ENCODE results near the gene DDX49.

DNA sequence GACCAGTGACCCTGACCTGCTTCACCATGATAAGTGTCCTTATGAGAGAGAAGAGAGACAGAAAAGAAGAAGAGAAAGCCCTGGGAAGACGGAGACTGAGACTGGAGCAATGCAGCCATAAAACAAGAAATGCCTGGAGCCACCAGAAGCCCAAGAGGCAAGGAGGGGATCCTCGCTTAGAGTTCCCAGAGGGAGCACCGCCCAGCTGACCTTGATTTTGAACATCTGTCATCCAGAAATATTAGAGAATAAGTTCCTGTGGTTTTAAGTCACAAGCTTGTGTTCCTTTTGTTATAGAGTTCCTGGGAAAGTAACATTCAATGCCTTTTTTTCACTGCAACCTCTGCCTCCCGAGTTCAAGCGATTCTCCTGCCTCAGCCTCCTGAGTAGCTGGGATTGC is 43.8 kb upstream of the DDX49 start:
- TF ChIP-seq, protein P1, sequence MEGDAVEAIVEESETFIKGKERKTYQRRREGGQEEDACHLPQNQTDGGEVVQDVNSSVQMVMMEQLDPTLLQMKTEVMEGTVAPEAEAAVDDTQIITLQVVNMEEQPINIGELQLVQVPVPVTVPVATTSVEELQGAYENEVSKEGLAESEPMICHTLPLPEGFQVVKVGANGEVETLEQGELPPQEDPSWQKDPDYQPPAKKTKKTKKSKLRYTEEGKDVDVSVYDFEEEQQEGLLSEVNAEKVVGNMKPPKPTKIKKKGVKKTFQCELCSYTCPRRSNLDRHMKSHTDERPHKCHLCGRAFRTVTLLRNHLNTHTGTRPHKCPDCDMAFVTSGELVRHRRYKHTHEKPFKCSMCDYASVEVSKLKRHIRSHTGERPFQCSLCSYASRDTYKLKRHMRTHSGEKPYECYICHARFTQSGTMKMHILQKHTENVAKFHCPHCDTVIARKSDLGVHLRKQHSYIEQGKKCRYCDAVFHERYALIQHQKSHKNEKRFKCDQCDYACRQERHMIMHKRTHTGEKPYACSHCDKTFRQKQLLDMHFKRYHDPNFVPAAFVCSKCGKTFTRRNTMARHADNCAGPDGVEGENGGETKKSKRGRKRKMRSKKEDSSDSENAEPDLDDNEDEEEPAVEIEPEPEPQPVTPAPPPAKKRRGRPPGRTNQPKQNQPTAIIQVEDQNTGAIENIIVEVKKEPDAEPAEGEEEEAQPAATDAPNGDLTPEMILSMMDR (IDR thresholded peaks at IDR 0.05; ENCODE audit: low read length): no peak
- TF ChIP-seq EZH2 (optimal IDR thresholded peaks at IDR 0.05; ENCODE audit: low read depth, low read length) (no peak), EZH2phosphoT487 (IDR thresholded peaks at IDR 0.05; ENCODE audit: low read length) (no peak)
